ENCODE measurements around the gene ANKRD31. TPM values are rescaled to one million over a fixed set of nuclear protein-coding genes. Genes with fewer than 3 reads are reported as not detected.

ANKRD31 gene
- total RNA-seq, 1 donor from 2014 or later = 0.42 TPM

DNA sequence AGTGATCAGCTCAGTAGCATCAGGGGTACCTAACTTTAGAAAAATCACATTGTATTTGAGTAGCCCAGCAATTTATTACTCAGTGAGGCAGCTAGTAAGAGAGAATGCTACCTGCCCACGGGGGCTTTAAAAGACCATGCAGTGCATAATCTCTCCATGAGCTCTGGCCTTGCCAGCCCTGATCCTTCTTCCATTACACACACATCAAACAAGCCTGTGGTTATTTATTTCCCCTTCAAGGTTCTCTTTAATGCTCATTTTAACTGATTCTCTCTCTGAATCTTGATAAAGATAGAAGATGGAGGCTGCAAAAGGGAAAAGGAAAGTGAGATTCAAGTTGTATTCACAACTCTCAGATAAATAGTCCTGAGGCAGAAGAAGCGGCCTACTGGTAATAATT is 22.3 kb downstream of the ANKRD31 start:
- TF ChIP-seq, protein P1, sequence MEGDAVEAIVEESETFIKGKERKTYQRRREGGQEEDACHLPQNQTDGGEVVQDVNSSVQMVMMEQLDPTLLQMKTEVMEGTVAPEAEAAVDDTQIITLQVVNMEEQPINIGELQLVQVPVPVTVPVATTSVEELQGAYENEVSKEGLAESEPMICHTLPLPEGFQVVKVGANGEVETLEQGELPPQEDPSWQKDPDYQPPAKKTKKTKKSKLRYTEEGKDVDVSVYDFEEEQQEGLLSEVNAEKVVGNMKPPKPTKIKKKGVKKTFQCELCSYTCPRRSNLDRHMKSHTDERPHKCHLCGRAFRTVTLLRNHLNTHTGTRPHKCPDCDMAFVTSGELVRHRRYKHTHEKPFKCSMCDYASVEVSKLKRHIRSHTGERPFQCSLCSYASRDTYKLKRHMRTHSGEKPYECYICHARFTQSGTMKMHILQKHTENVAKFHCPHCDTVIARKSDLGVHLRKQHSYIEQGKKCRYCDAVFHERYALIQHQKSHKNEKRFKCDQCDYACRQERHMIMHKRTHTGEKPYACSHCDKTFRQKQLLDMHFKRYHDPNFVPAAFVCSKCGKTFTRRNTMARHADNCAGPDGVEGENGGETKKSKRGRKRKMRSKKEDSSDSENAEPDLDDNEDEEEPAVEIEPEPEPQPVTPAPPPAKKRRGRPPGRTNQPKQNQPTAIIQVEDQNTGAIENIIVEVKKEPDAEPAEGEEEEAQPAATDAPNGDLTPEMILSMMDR (IDR thresholded peaks at IDR 0.05; ENCODE audit: partially characterized antibody, unreplicated experiment) = no peak

DNA sequence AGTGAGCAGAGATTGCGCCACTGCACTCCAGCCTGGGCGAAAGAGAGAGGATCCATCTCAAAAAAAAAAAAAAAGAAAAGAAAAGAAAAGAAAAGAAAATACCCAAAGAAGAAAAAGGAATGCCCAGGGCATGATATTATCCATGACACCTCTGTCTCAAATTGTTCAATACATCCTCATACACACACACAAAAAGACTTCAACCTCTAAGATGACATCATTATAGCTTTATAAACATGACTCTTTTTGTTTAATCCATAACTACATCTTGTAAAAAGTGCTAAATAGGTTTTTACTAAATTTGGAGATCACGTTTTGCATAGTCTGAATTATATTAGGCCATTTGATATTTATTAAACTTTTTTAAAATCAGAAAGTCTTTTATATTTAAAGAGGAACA is 33.1 kb downstream of the ANKRD31 start:
- Mint-ChIP-seq H3K9me3 (ENCODE audit: unreplicated experiment) (no peaks in the 10 kb centered on the region), H3K36me3 (ENCODE audit: unreplicated experiment) (no peaks in the 10 kb centered on the region), H3K4me1 (ENCODE audit: low read depth, unreplicated experiment) (no peaks in the 10 kb centered on the region), H3K27me3 (ENCODE audit: unreplicated experiment) (no peaks in the 10 kb centered on the region), H3K27ac (ENCODE audit: unreplicated experiment) (no peak overlapping the region), H3K4me3 (ENCODE audit: unreplicated experiment) (no peak overlapping the region)
- DNase-seq = no peak
- TF ChIP-seq, protein P1 (IDR thresholded peaks at IDR 0.05; ENCODE audit: partially characterized antibody, unreplicated experiment) = no peak

More for the DNA sequence above, 22.3 kb downstream of the ANKRD31 start:
- H3K4me3 Mint-ChIP-seq (ENCODE audit: unreplicated experiment) = no peak overlapping the region
- H3K36me3 Mint-ChIP-seq (ENCODE audit: unreplicated experiment) = peaks cover 10% of the 10 kb centered on the region
- no peak overlapping the region for H3K27ac Mint-ChIP-seq (ENCODE audit: unreplicated experiment)
- H3K4me1 Mint-ChIP-seq (ENCODE audit: low read depth, unreplicated experiment) = no peaks in the 10 kb centered on the region
- no peaks in the 10 kb centered on the region for H3K27me3 Mint-ChIP-seq (ENCODE audit: unreplicated experiment)
- DNase-seq = no peak
- no peaks in the 10 kb centered on the region for H3K9me3 Mint-ChIP-seq (ENCODE audit: unreplicated experiment)

GRCh38 chr5:75202935-75203334 is 33.7 kb downstream of the ANKRD31 start:
- H3K9me3 Mint-ChIP-seq (ENCODE audit: unreplicated experiment) = no peaks in the 10 kb centered on the region
- H3K4me1 Mint-ChIP-seq (ENCODE audit: low read depth, unreplicated experiment) = no peaks in the 10 kb centered on the region
- no peak overlapping the region for H3K4me3 Mint-ChIP-seq (ENCODE audit: unreplicated experiment)
- H3K36me3 Mint-ChIP-seq (ENCODE audit: unreplicated experiment) = no peaks in the 10 kb centered on the region
- TF ChIP-seq, protein P1 (IDR thresholded peaks at IDR 0.05; ENCODE audit: partially characterized antibody, unreplicated experiment) = no peak
- no peak overlapping the region for H3K27ac Mint-ChIP-seq (ENCODE audit: unreplicated experiment)
- no peak for DNase-seq
- H3K27me3 Mint-ChIP-seq (ENCODE audit: unreplicated experiment) = no peaks in the 10 kb centered on the region

DNA sequence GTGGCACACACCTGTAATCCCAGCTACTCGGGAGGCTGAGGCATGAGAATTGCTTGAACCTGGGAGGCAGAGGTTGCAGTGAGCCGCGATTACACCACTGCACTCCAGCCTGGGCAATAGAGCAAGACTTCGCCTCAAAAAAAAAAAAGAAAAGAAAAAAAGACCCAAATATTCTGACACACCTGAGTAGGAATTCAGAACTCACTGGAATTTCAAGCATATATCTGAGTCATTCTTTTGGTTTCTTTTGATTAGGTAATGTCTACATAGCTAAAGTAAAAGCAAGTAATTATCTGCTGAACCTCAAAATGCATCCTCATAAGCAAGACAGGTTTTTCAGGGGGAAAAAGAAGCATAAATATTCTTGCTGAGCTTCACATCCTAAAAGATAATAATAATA is 35.9 kb downstream of the ANKRD31 start:
- H3K27me3 Mint-ChIP-seq (ENCODE audit: unreplicated experiment) = no peaks in the 10 kb centered on the region
- H3K9me3 Mint-ChIP-seq (ENCODE audit: unreplicated experiment) = no peaks in the 10 kb centered on the region
- TF ChIP-seq, protein P1 (IDR thresholded peaks at IDR 0.05; ENCODE audit: partially characterized antibody, unreplicated experiment) = no peak

DNA sequence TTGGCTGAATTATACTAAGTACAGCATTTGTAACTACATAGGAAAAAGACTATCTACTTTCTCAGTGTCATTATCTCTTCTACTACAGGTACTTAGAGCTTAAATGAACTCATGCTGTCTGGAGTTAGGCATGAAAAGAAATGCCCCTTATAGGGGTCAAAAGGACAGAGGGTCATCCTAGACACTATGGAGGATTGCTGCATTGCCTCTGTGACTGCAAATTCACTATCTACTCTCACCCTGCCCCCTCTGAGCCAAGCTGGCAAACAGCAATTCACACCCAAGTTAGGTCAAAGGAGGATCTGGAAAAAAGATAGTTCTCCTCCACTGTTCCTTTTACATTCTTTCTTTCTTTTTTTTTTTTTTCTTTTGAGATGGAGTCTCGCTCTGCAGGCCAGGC is 36.7 kb downstream of the ANKRD31 start:
- no peak for DNase-seq
- H3K9me3 Mint-ChIP-seq (ENCODE audit: unreplicated experiment) = no peaks in the 10 kb centered on the region
- H3K4me3 Mint-ChIP-seq (ENCODE audit: unreplicated experiment) = no peak overlapping the region
- peaks cover 3% of the 10 kb centered on the region for H3K4me1 Mint-ChIP-seq (ENCODE audit: low read depth, unreplicated experiment)
- no peak overlapping the region for H3K27ac Mint-ChIP-seq (ENCODE audit: unreplicated experiment)
- H3K27me3 Mint-ChIP-seq (ENCODE audit: unreplicated experiment) = no peaks in the 10 kb centered on the region
- no peaks in the 10 kb centered on the region for H3K36me3 Mint-ChIP-seq (ENCODE audit: unreplicated experiment)
- TF ChIP-seq, protein P1 (IDR thresholded peaks at IDR 0.05; ENCODE audit: partially characterized antibody, unreplicated experiment) = no peak

More for the DNA sequence above, 35.9 kb downstream of the ANKRD31 start:
- no peak for DNase-seq
- no peak overlapping the region for H3K27ac Mint-ChIP-seq (ENCODE audit: unreplicated experiment)
- H3K4me3 Mint-ChIP-seq (ENCODE audit: unreplicated experiment) = no peak overlapping the region
- no peaks in the 10 kb centered on the region for H3K36me3 Mint-ChIP-seq (ENCODE audit: unreplicated experiment)
- no peaks in the 10 kb centered on the region for H3K4me1 Mint-ChIP-seq (ENCODE audit: low read depth, unreplicated experiment)

Data from glutamatergic neuron (in vitro differentiated cells).